SHP77 treated with DMSO at 0.1 percent for 48 hours (cell line): ENCODE results near the gene VCX.
"Not testable (repeated sequence)": the region's sequence is repeated elsewhere in the genome, so short reads cannot be mapped to it uniquely, and the experiment has no call there.

Source experiments
- DNase-seq: peaks from one replicate; lab custom pipeline; 2025; lab: John Stamatoyannopoulos, UW

Gene VCX

DNA sequence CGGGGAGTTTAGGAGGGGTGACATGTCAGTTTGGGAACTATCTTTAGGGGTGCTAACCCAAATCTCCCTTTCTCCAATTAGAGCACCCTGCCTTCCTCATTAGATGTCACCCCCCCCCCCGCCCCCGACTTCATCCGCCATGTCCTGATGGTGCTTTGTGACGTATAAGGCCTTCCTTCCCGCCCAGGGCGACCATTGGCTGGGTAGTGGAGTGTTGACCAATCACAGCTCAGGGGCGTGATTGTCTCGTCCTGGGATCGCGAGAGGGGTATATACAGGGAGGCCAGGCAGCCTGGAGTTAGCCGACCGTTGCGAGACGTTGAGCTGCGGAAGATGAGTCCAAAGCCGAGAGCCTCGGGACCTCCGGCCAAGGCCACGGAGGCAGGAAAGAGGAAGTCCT is at the start of gene VCX:
VCX (plus strand) TSS at position 301 of the 400 bp plus-strand sequence; CDS start at position 334, 33 bp downstream.
- DNase-seq, result not testable (repeated sequence)

- no peak for DNase-seq
These were observed 44.6 kb upstream of the VCX start for GRCh38 chrX:7798327-7798726.

- DNase-seq, result no peak
These were observed 41.3 kb upstream of the VCX start for GRCh38 chrX:7801711-7802110.

- no peak for DNase-seq
These were observed 27.7 kb upstream of the VCX start for GRCh38 chrX:7815166-7815805.

DNA sequence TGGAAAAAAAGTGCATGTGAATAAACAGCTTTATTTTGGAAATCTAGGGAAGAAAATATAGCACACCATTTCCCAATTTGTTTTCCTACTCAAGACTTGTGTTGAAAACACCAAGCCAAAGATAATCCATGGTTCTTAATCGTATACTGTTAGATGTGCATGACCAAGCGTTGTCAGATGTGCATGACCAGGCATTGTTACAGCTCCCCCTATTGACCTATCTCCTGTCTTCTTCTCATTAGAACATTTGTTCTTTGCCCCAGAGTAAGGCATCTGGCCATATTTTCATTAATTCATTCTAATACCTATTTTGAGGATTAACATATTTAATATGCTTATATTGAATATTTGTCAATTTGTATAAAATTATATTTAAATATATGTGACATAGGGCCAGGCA is 14.4 kb upstream of the VCX start:
- no peak for DNase-seq

DNA sequence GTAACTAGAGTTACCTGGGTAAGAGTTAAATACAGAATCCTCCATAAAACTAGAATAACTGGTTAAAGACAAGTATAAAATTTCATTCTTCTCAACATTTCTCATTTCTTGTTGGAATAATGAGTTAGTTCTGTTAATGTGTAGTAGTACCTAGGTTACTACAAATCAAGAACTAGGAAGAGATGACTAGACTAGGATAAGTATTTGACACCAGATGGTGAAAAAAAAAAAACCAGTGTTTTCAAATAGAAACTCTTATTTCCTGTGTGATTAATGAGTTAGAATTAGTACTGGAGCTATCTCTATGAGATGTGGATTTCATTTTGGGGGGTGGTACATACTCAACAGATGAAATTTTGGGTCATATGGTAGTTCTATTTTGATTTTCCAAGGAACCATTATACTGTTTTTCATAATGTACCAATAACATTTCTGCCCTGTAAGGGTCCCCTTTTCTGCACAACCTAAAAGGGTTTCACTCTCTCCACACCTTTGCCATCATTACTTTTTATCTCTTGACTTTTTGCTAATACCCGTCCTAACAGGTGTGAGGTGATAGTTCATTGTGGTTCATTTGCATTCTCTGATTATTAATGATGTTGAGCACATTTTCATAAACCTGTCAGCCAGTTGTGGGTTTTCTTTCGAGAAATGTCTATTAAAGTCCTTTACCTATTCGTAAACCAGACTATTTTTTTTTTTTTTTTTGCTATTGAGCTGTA is 1.7 kb upstream of the VCX start:
- DNase-seq, result no peak

- no peak for DNase-seq
These were observed 9.2 kb downstream of the VCX start for GRCh38 chrX:7852166-7852565.

DNA sequence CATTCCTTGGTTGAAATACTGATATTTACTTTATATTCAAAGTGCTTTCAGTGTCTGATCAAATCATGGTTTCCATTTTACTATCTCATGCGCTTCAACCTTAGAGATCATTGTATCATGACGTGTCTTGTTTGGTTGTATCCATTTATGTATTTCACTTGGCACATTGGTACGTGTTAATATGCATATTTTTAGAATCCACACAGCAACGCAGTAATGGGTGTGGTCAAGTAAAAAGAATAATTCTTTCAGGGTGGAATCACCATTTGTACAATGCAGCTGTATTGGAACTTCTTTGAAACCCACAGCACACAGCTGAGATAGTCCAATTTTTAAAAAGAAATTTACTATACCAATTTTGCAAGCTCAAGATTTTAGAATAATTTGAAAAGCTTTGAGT is 29.1 kb downstream of the VCX start:
- DNase-seq, result no peak

GRCh38 chrX:7876957-7877356 is 34.0 kb downstream of the VCX start:
- no peak for DNase-seq

GRCh38 chrX:7889135-7889534 is 46.2 kb downstream of the VCX start:
- DNase-seq, result no peak

- no peak for DNase-seq
These were observed 46.7 kb downstream of the VCX start for GRCh38 chrX:7889680-7890079.

- no peak for DNase-seq
These were observed 49.0 kb downstream of the VCX start for GRCh38 chrX:7891928-7892327.
